GM12874 (cell line): Measurements from ENCODE around the gene TCP11.

Experiments
- CTCF ChIP-seq: IDR thresholded peaks from 2 replicates; pipeline ENCODE4 v1.5.1; 2011; ENCODE audit warnings: low read depth, mild to moderate bottlenecking, control low read depth, low read length, moderate library complexity; ENCODE audit not compliant: insufficient read depth

TCP11 gene

GRCh38 chr6:35141007-35141655 lies at the start of gene TCP11:
TCP11 (minus strand) TSS chr6:35141339; CDS start chr6:35140870, 469 bp downstream.
- no peak for TF ChIP-seq CTCF

- no peak for TF ChIP-seq CTCF
These were observed 49.2 kb upstream of the TCP11 start for GRCh38 chr6:35190306-35190705.

GRCh38 chr6:35188886-35189285 lies 47.7 kb upstream of the TCP11 start:
- no peak for TF ChIP-seq CTCF

- no peak for TF ChIP-seq CTCF
These were observed 45.4 kb upstream of the TCP11 start for GRCh38 chr6:35186571-35186970.

- no peak for TF ChIP-seq CTCF
These were observed 44.8 kb upstream of the TCP11 start for GRCh38 chr6:35185971-35186370.

GRCh38 chr6:35185302-35185681 lies 44.2 kb upstream of the TCP11 start:
- TF ChIP-seq CTCF = no peak

GRCh38 chr6:35184580-35185301 lies 43.6 kb upstream of the TCP11 start:
- no peak for TF ChIP-seq CTCF
